Type B pancreatic cell (in vitro differentiated cells): ENCODE measurements around the gene TRIM7. TPM values are rescaled to one million over a fixed set of nuclear protein-coding genes. Genes with fewer than 3 reads are reported as not detected.
"Not testable (repeated sequence)": the region's sequence is repeated elsewhere in the genome, so short reads cannot be mapped to it uniquely, and the experiment has no call there.

Experiments
- DNase-seq: peaks from one replicate; pipeline ENCODE4 v3.0.0; 2021; ENCODE audit warnings: mixed read lengths; ENCODE audit not compliant: unreplicated experiment; ENCODE audit errors: extremely low spot score
- H3K27ac Mint-ChIP-seq: 2 replicates; pipeline ENCODE4 v1.8.0; 2021; ENCODE audit warnings: mild to moderate bottlenecking, mixed read lengths
- H3K27me3 Mint-ChIP-seq: 2 replicates; pipeline ENCODE4 v1.8.0; 2021; ENCODE audit warnings: mixed read lengths
- H3K36me3 Mint-ChIP-seq: 2 replicates; pipeline ENCODE4 v1.8.0; 2021; ENCODE audit warnings: mixed read lengths
- H3K4me1 Mint-ChIP-seq: one replicate; pipeline ENCODE4 v1.8.0; 2021; ENCODE audit warnings: mixed read lengths; ENCODE audit not compliant: unreplicated experiment
- H3K4me3 Mint-ChIP-seq: 2 replicates; pipeline ENCODE4 v1.8.0; 2021; ENCODE audit warnings: mild to moderate bottlenecking, mixed read lengths
- H3K9me3 Mint-ChIP-seq: 2 replicates; pipeline ENCODE4 v1.8.0; 2021; ENCODE audit warnings: mixed read lengths
- CTCF ChIP-seq: fragments of 200-600 bp; sonication (generic); conservative IDR thresholded peaks from 2 replicates; pipeline ENCODE4 v1.5.0; 2021; ENCODE audit warnings: antibody characterized with exemption, mild to moderate bottlenecking
- total RNA-seq: library from RNA; stranded (reverse); gene quantifications from 2 replicates; pipeline ENCODE4 v1.2.1, GENCODE V29; 2021; ENCODE audit warnings: low replicate concordance

The TRIM7 gene
- total RNA-seq, 1 donor from 2014 or later: 0.58 TPM

- H3K9me3 Mint-ChIP-seq: no peaks in the 10 kb centered on the region
- TF ChIP-seq CTCF: no peak
- peaks cover 29% of the 10 kb centered on the region for H3K27me3 Mint-ChIP-seq
- H3K4me3 Mint-ChIP-seq: peak overlapping the region; percentile 93
- no peak for DNase-seq
- H3K27ac Mint-ChIP-seq: peak overlapping the region; percentile 95
- H3K36me3 Mint-ChIP-seq: peaks cover 10% of the 10 kb centered on the region
- peaks cover 31% of the 10 kb centered on the region for H3K4me1 Mint-ChIP-seq
These were observed 13.8 kb upstream of the TRIM7 start for GRCh38 chr5:181218795-181219124.

GRCh38 chr5:181217803-181218062 is 12.7 kb upstream of the TRIM7 start:
- H3K36me3 Mint-ChIP-seq: peaks cover 10% of the 10 kb centered on the region
- TF ChIP-seq CTCF: no peak
- no peak for DNase-seq
- peak overlapping the region; percentile 95 for H3K27ac Mint-ChIP-seq
- H3K4me1 Mint-ChIP-seq: peaks cover 30% of the 10 kb centered on the region
- peak overlapping the region; percentile 93 for H3K4me3 Mint-ChIP-seq
- no peaks in the 10 kb centered on the region for H3K9me3 Mint-ChIP-seq
- peaks cover 36% of the 10 kb centered on the region for H3K27me3 Mint-ChIP-seq

DNA sequence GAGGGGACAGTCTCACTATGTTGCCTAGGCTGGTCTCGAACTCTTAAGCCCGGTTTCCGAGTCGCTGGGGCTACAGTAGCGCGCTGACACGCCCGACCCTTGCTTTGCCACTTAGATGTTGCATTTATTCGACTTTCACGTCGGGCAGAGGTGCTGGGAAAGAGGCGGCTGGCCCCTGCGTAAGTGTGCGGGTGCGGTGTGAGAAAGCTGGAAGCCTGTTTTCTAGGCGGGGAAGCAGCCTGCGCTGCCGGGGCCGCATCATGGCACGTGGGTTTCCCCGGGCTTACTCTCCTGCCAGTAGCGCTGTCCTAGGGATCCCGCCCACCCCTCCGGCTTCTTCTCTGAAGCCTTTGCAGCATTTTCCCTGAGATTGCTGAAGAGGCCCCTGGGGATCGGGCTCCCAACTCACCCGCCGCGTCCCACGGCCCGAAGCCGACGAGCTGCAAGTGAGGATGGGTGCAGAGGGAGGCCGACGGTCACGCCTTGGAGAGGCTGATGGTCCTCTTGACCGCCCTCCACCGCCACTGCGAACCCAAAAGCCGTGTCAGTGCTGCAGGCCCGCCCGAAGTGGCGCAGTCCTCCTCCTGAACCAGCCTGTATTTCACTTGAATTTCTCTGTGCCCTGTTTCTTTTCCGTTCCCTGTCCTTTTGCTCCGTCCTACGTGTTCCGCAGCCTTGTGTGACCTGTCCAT is 12.3 kb upstream of the TRIM7 start:
- H3K4me3 Mint-ChIP-seq: peak overlapping the region; percentile 93
- peak overlapping the region; percentile 95 for H3K27ac Mint-ChIP-seq
- H3K27me3 Mint-ChIP-seq: peaks cover 35% of the 10 kb centered on the region
- peaks cover 9% of the 10 kb centered on the region for H3K36me3 Mint-ChIP-seq
- H3K4me1 Mint-ChIP-seq: peaks cover 28% of the 10 kb centered on the region
- H3K9me3 Mint-ChIP-seq: no peaks in the 10 kb centered on the region
- DNase-seq: no peak
- peak; percentile 24 for TF ChIP-seq CTCF

DNA sequence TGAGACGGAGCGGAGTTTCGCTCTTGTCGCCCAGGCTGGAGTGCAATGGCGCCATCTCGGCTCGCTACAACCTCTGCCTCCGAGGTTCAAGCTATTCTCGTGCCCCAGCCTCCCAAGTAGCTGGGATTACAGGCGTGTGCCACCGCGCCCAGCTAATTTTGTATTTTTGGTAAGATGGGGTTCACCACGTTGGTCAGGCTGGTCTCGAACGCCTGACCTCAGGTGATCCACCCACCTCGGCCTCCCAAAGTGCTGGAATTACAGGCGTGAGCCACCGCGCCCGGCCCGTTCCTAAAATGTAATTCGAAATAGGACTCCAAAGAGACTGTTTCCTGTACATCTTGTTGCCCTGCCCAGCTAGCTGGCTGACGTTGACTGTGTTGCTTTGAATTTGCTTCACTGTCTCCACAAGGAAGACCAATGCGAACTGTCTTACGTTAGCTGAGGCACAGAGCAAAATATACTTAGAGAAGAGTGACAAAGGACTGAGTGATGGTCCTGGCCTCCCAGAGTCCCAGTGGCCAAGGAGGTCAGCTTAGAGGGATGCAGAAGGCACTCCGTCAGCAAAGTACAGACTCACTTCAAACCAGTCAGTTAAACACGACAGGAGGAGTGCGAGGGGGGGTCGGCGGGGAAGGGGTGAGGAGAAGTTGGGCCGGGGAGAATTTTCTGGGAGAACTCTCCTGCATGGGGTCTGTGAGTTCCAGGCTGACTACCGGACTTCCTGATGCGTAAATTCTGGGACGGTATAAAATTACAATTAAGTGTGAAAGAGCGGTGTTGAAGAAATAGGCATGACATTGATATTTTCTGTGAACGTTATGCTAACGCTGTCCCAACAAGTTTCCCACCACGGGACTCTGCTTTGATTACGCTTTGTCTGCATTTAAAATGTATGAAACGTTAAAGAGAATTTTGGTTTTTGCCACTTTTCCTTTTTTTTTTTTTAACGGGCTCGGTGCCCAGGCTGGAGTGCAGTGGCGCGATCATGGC is 11.3 kb upstream of the TRIM7 start:
- Mint-ChIP-seq H3K27me3 (peaks cover 35% of the 10 kb centered on the region), H3K4me3 (peak overlapping the region; percentile 88), H3K27ac (peak overlapping the region; percentile 91), H3K36me3 (peaks cover 4% of the 10 kb centered on the region), H3K9me3 (no peaks in the 10 kb centered on the region), H3K4me1 (peaks cover 20% of the 10 kb centered on the region)
- no peak for TF ChIP-seq CTCF
- DNase-seq: no peak

GRCh38 chr5:181214249-181214648 is 9.3 kb upstream of the TRIM7 start:
- H3K4me3 Mint-ChIP-seq: peak overlapping the region; percentile 47
- H3K4me1 Mint-ChIP-seq: peaks cover 17% of the 10 kb centered on the region
- not testable (repeated sequence) for H3K36me3 Mint-ChIP-seq, DNase-seq, H3K27ac Mint-ChIP-seq, H3K9me3 Mint-ChIP-seq
- H3K27me3 Mint-ChIP-seq: peaks cover 40% of the 10 kb centered on the region

DNA sequence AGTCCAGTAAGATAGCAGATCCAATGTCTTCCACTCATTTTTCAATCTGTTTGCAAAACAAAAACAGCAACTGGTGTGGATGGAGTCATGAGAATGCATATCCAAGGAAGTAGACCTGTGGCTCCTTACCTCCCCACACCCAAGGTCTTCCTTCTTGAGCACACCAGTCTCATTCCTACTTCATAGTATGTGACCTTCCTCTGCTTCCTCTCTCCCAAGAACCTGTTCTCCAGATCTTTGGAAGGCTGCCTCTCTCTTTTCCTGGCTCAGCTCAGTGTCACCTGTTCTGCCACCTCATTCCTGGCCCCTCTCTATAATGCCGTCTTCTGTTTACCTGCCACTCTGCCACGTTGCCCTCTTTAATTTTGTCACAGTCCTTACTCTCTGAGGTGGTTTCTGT is 7.9 kb upstream of the TRIM7 start:
- TF ChIP-seq CTCF: no peak
- H3K27ac Mint-ChIP-seq: no peak overlapping the region
- H3K36me3 Mint-ChIP-seq: peaks cover under 1% of the 10 kb centered on the region
- peaks cover 38% of the 10 kb centered on the region for H3K27me3 Mint-ChIP-seq
- DNase-seq: no peak
- H3K4me3 Mint-ChIP-seq: peak overlapping the region; percentile 35
- no peaks in the 10 kb centered on the region for H3K9me3 Mint-ChIP-seq
- H3K4me1 Mint-ChIP-seq: peaks cover 12% of the 10 kb centered on the region
